Measurements from ENCODE around the gene PTPN23.

GRCh38 chr3:47374587-47374986, 6.2 kb upstream of the PTPN23 start:
- no peak for TF ChIP-seq CTCF (IDR thresholded peaks at IDR 0.05)
- no peak for TF ChIP-seq POLR2A (IDR thresholded peaks at IDR 0.05)
- TF ChIP-seq POLR2AphosphoS5 (IDR thresholded peaks at IDR 0.05) = no peak
- no peak for TF ChIP-seq EP300 (IDR thresholded peaks at IDR 0.05)
